Gastroesophageal sphincter (tissue), 3 donors: ENCODE measurements around the gene RXFP4.
"Not testable (repeated sequence)": the region's sequence is repeated elsewhere in the genome, so short reads cannot be mapped to it uniquely, and the experiment has no call there.

ENCODE experiments used
- CTCF ChIP-seq, 4 experiments: fragments of 200-600 bp in 2 of 4; fragments of 450-650 bp in 2 of 4; sonication (generic) in 1 of 4; IDR thresholded peaks; one replicate each; pipeline ENCODE4 v1.5.1; 2017 to 2019; ENCODE audit warnings: antibody characterized with exemption in 4 of 4, mild to moderate bottlenecking in 2 of 4, moderate library complexity in 2 of 4
- EP300 ChIP-seq: sonication (generic); formaldehyde crosslinking; IDR thresholded peaks from one replicate; pipeline ENCODE4 v1.6.1; 2017; ENCODE audit warnings: antibody characterized with exemption, mild to moderate bottlenecking
- POLR2A ChIP-seq, 2 donors: fragments of 450-650 bp; IDR thresholded peaks; one replicate each; pipeline ENCODE4 v1.6.1; 2017; ENCODE audit warnings: antibody characterized with exemption in 2 of 2, mild to moderate bottlenecking in 2 of 2, moderate library complexity in 1 of 2
- POLR2AphosphoS5 ChIP-seq: sonication (generic); formaldehyde crosslinking; IDR thresholded peaks from one replicate; pipeline ENCODE4 v1.6.1; 2017; ENCODE audit warnings: antibody characterized with exemption

- TF ChIP-seq CTCF (IDR thresholded peaks at IDR 0.05); POLR2A (IDR thresholded peaks at IDR 0.05); EP300; POLR2AphosphoS5: not testable (repeated sequence)
These were observed 45.8 kb upstream of the RXFP4 start for GRCh38 chr1:155895617-155896016.
